Measurements from ENCODE around the gene NUP210. TPM values are rescaled to one million over a fixed set of nuclear protein-coding genes. Genes with fewer than 3 reads are reported as not detected.
"Not testable (repeated sequence)": the region's sequence is repeated elsewhere in the genome, so short reads cannot be mapped to it uniquely, and the experiment has no call there.

The NUP210 gene
- total RNA-seq, 3 donors from 2014 or later (not counting 1 experiment from before 2014, with no cell fraction given): 156 to 194 (median 179) TPM

- H3K36me3 ChIP-seq (ENCODE audit: control insufficient read depth, insufficient read depth, low read length): peaks cover 85% of the 10 kb centered on the region
- no peak for TF ChIP-seq CTCF (IDR thresholded peaks at IDR 0.05)
- peaks cover 20% of the 10 kb centered on the region in 2 donors for H3K4me1 Mint-ChIP-seq
- DNase-seq: no peak
- H3K9me3 Mint-ChIP-seq: no peaks in the 10 kb centered on the region
- WGBS (ENCODE audit: insufficient coverage): 75% methylated on average over 20 of the region's 20 CpGs
- no peaks in the 10 kb centered on the region for H3K27me3 Mint-ChIP-seq (ENCODE audit: low read depth in 2 of 2)
- H3K27ac Mint-ChIP-seq: peak overlapping the region in 1 of 2 donors; percentile 51
- ATAC-seq: no peak
- H3K4me3 Mint-ChIP-seq: no peak overlapping the region
- H3K27me3 ChIP-seq (ENCODE audit: control insufficient read depth, insufficient read depth, low read length): no peaks in the 10 kb centered on the region
- peaks cover 19% of the 10 kb centered on the region for H3K36me3 Mint-ChIP-seq
- intact Hi-C loops (cut with micrococcal nuclease): no loop called here
- H3K9me3 ChIP-seq (ENCODE audit: control insufficient read depth, insufficient read depth, low read length): no peaks in the 10 kb centered on the region
- H3K4me3 ChIP-seq (ENCODE audit: low read length): no peak overlapping the region
- no peaks in the 10 kb centered on the region for H3K4me1 ChIP-seq (ENCODE audit: control insufficient read depth, insufficient read depth, low read length)
- H3K27ac ChIP-seq (ENCODE audit: low read length): no peak overlapping the region
Observed at GRCh38 chr3:13379201-13379830, 40.8 kb downstream of the NUP210 start.

GRCh38 chr3:13378155-13378554 is 42.0 kb downstream of the NUP210 start:
- Mint-ChIP-seq H3K4me1 (peaks cover 20% of the 10 kb centered on the region in 2 donors), H3K27me3 (ENCODE audit: low read depth in 2 of 2) (no peaks in the 10 kb centered on the region), H3K36me3 (peaks cover 19% of the 10 kb centered on the region), H3K4me3 (no peak overlapping the region), H3K9me3 (no peaks in the 10 kb centered on the region), H3K27ac (peak overlapping the region; percentile 21 to 51)
- Histone ChIP-seq H3K9me3 (ENCODE audit: control insufficient read depth, insufficient read depth, low read length) (no peaks in the 10 kb centered on the region), H3K36me3 (ENCODE audit: control insufficient read depth, insufficient read depth, low read length) (peaks cover 91% of the 10 kb centered on the region), H3K4me3 (ENCODE audit: low read length) (no peak overlapping the region), H3K4me1 (ENCODE audit: control insufficient read depth, insufficient read depth, low read length) (no peaks in the 10 kb centered on the region), H3K27me3 (ENCODE audit: control insufficient read depth, insufficient read depth, low read length) (no peaks in the 10 kb centered on the region), H3K27ac (ENCODE audit: low read length) (no peak overlapping the region)
- DNase-seq (no peak), ATAC-seq (no peak)
- WGBS (ENCODE audit: insufficient coverage): 95% methylated on average over 5 of the region's 5 CpGs
- intact Hi-C loops (cut with micrococcal nuclease): no loop called here
- no peak for TF ChIP-seq CTCF (IDR thresholded peaks at IDR 0.05)

- Mint-ChIP-seq H3K4me1 (peaks cover 20% of the 10 kb centered on the region in 2 donors), H3K27ac (peak overlapping the region; percentile 21 to 51), H3K36me3 (peaks cover 19% of the 10 kb centered on the region)
- H3K4me3 Mint-ChIP-seq; H3K9me3 ChIP-seq (ENCODE audit: control insufficient read depth, insufficient read depth, low read length); H3K9me3 Mint-ChIP-seq; H3K27me3 Mint-ChIP-seq (ENCODE audit: low read depth in 2 of 2); H3K4me1 ChIP-seq (ENCODE audit: control insufficient read depth, insufficient read depth, low read length); H3K27me3 ChIP-seq (ENCODE audit: control insufficient read depth, insufficient read depth, low read length); intact Hi-C loops (cut with micrococcal nuclease); DNase-seq; H3K27ac ChIP-seq (ENCODE audit: low read length); H3K4me3 ChIP-seq (ENCODE audit: low read length); ATAC-seq: not testable (repeated sequence)
- peaks cover 91% of the 10 kb centered on the region for H3K36me3 ChIP-seq (ENCODE audit: control insufficient read depth, insufficient read depth, low read length)
- WGBS (ENCODE audit: insufficient coverage): 97% methylated on average over 2 of the region's 2 CpGs
Observed at GRCh38 chr3:13377741-13378140, 42.4 kb downstream of the NUP210 start.

- no peak for TF ChIP-seq CTCF (IDR thresholded peaks at IDR 0.05)
- Mint-ChIP-seq H3K9me3 (no peaks in the 10 kb centered on the region), H3K36me3 (peaks cover 13% of the 10 kb centered on the region), H3K27ac (no peak overlapping the region), H3K4me1 (peaks cover 15 to 19% of the 10 kb centered on the region in 2 donors), H3K27me3 (ENCODE audit: low read depth in 2 of 2) (no peaks in the 10 kb centered on the region), H3K4me3 (no peak overlapping the region)
- Histone ChIP-seq H3K4me1 (ENCODE audit: control insufficient read depth, insufficient read depth, low read length) (no peaks in the 10 kb centered on the region), H3K4me3 (ENCODE audit: low read length) (no peak overlapping the region), H3K27ac (ENCODE audit: low read length) (no peak overlapping the region), H3K27me3 (ENCODE audit: control insufficient read depth, insufficient read depth, low read length) (no peaks in the 10 kb centered on the region), H3K9me3 (ENCODE audit: control insufficient read depth, insufficient read depth, low read length) (no peaks in the 10 kb centered on the region), H3K36me3 (ENCODE audit: control insufficient read depth, insufficient read depth, low read length) (peaks cover 91% of the 10 kb centered on the region)
- intact Hi-C loops (cut with micrococcal nuclease): no loop called here
- ATAC-seq (no peak), DNase-seq (no peak)
- WGBS (ENCODE audit: insufficient coverage): 97% methylated on average over 12 of the region's 14 CpGs
Observed at GRCh38 chr3:13377021-13377420, 43.1 kb downstream of the NUP210 start.

Measured in natural killer cell (primary cell).